Stimulated activated CD4-positive, alpha-beta T cell treated with anti-CD3 and anti-CD28 coated beads, Interleukin-4, amount 100 ng/mL, for 1 hour (primary cell): Measurements from ENCODE around the gene LDHAL6B.

Source experiments
- DNase-seq: peaks from one replicate; pipeline ENCODE4 v3.0.0-alpha.2; 2020

Gene LDHAL6B

GRCh38 chr15:59178151-59178695 is 28.4 kb upstream of the LDHAL6B start:
- DNase-seq: no peak

- DNase-seq: no peak
Observed at GRCh38 chr15:59179717-59180116, 26.9 kb upstream of the LDHAL6B start.

GRCh38 chr15:59180945-59181600 is 25.6 kb upstream of the LDHAL6B start:
- no peak for DNase-seq

GRCh38 chr15:59185725-59186124 is 20.9 kb upstream of the LDHAL6B start:
- no peak for DNase-seq

GRCh38 chr15:59186501-59186900 is 20.1 kb upstream of the LDHAL6B start:
- DNase-seq: no peak

- no peak for DNase-seq
Observed at GRCh38 chr15:59189241-59189640, 17.4 kb upstream of the LDHAL6B start.

GRCh38 chr15:59190291-59190690 is 16.4 kb upstream of the LDHAL6B start:
- no peak for DNase-seq

- no peak for DNase-seq
Observed at GRCh38 chr15:59191855-59192237, 14.8 kb upstream of the LDHAL6B start.

GRCh38 chr15:59194639-59195325 is 11.9 kb upstream of the LDHAL6B start:
- DNase-seq: no peak

GRCh38 chr15:59196416-59196815 is 10.2 kb upstream of the LDHAL6B start:
- no peak for DNase-seq

- no peak for DNase-seq
Observed at GRCh38 chr15:59197454-59197853, 9.2 kb upstream of the LDHAL6B start.

- no peak for DNase-seq
Observed at GRCh38 chr15:59199626-59200465, 6.8 kb upstream of the LDHAL6B start.

GRCh38 chr15:59200560-59200959 is 6.1 kb upstream of the LDHAL6B start:
- no peak for DNase-seq

GRCh38 chr15:59203008-59203407 is 3.6 kb upstream of the LDHAL6B start:
- no peak for DNase-seq

GRCh38 chr15:59203657-59204056 is 3.0 kb upstream of the LDHAL6B start:
- DNase-seq: no peak

- no peak for DNase-seq
Observed at GRCh38 chr15:59205839-59206622, 612 bp upstream of the LDHAL6B start.

GRCh38 chr15:59208613-59209249 is 2.1 kb downstream of the LDHAL6B start:
- no peak for DNase-seq

GRCh38 chr15:59210186-59210585 is 3.5 kb downstream of the LDHAL6B start:
- no peak for DNase-seq

GRCh38 chr15:59216911-59217310 is 10.3 kb downstream of the LDHAL6B start:
- no peak for DNase-seq

- no peak for DNase-seq
Observed at GRCh38 chr15:59217876-59218498, 11.3 kb downstream of the LDHAL6B start.

- no peak for DNase-seq
Observed at GRCh38 chr15:59218710-59219109, 12.1 kb downstream of the LDHAL6B start.
